Endothelial cell of umbilical vein (primary cell): ENCODE data around the gene CD320. TPM values are rescaled to one million over a fixed set of nuclear protein-coding genes. Genes with fewer than 3 reads are reported as not detected.
"Not testable (repeated sequence)": the region's sequence is repeated elsewhere in the genome, so short reads cannot be mapped to it uniquely, and the experiment has no call there.

Experiments used
- BruUV-seq: library from RNA; stranded (reverse); fragments of 400-500 nt; replicated peaks from 2 replicates; lab custom pipeline; 2021; lab: Mats Ljungman, UMichigan
- CTCF ChIA-PET: fragments of 300-600, 350-600 bp; sonication (Branson Sonifier 250); formaldehyde crosslinking; loops from one replicate; lab custom pipeline; 2021; ENCODE audit warnings: antibody characterized with exemption, inconsistent platforms; lab: Charles Lee
- POLR2A ChIA-PET: fragments of 300-600, 350-600 bp; sonication (Branson Sonifier 250); formaldehyde crosslinking; loops from one replicate; lab custom pipeline; 2021; ENCODE audit warnings: antibody characterized with exemption, inconsistent platforms; lab: Charles Lee
- DNase-seq: peaks from one replicate; pipeline ENCODE4 v3.0.0-alpha.2; 2011; ENCODE audit warnings: low read depth, low spot score
- FAIRE-seq: peaks from 2 replicates; lab custom pipeline; 2011; peaks lifted over from hg19 to GRCh38; lab: Jason Lieb, UNC
- H2AFZ ChIP-seq: 2 replicates; pipeline ENCODE4 v1.6.0; 2012; ENCODE audit warnings: low read depth, low read length, control low read depth, inconsistent platforms
- H3K27ac ChIP-seq: 2 replicates; pipeline ENCODE4 v1.5.1; 2011; ENCODE audit warnings: low read depth, mild to moderate bottlenecking, control low read depth, low read length, moderate library complexity; ENCODE audit not compliant: insufficient read depth
- H3K27me3 ChIP-seq, 2 experiments: 2 replicates each; pipeline versions ENCODE4 v1.6.0 to v1.6.1; 2011; ENCODE audit warnings: low read length in 2 of 2, mixed read lengths in 1 of 2; ENCODE audit not compliant: control insufficient read depth in 2 of 2, insufficient read depth in 2 of 2
- H3K36me3 ChIP-seq, 2 experiments: 2 replicates in 1 of 2; 3 replicates in 1 of 2; pipeline ENCODE4 v1.5.1; 2011; ENCODE audit warnings: low read length in 2 of 2, mild to moderate bottlenecking in 1 of 2, moderate library complexity in 1 of 2; ENCODE audit not compliant: control insufficient read depth in 2 of 2, insufficient read depth in 2 of 2; ENCODE audit errors: extremely low read depth in 1 of 2
- H3K4me1 ChIP-seq: 3 replicates; pipeline ENCODE4 v1.5.1; 2011; ENCODE audit warnings: mild to moderate bottlenecking, low read length; ENCODE audit not compliant: control insufficient read depth, insufficient read depth; ENCODE audit errors: extremely low read depth
- H3K4me2 ChIP-seq: 2 replicates; pipeline ENCODE4 v1.6.1; 2011; ENCODE audit warnings: low read length, control low read depth, mixed read lengths; ENCODE audit not compliant: insufficient read depth
- H3K4me3 ChIP-seq, 3 experiments: fragments of 200-600 bp in 1 of 3; sonication (generic), shearing (Covaris generic) in 1 of 3; replicated peaks in 1 of 3; 2 replicates each; pipeline ENCODE4 v1.5.1; 2011 to 2016; ENCODE audit warnings: control low read depth in 3 of 3, low read length in 3 of 3, mild to moderate bottlenecking in 2 of 3, inconsistent platforms in 1 of 3, low read depth in 1 of 3, moderate library complexity in 1 of 3; ENCODE audit not compliant: insufficient read depth in 1 of 3
- H3K79me2 ChIP-seq: 2 replicates; pipeline ENCODE4 v1.6.0; 2012; ENCODE audit warnings: low read length, inconsistent platforms; ENCODE audit not compliant: control insufficient read depth, insufficient read depth
- H3K9ac ChIP-seq: replicated peaks from 2 replicates; pipeline ENCODE3; 2011; ENCODE audit warnings: low read length, control low read depth; ENCODE audit not compliant: insufficient read depth; ENCODE audit errors: extremely low read depth
- H3K9me1 ChIP-seq: replicated peaks from 3 replicates; pipeline ENCODE4 v1.6.0; 2011; ENCODE audit warnings: mild to moderate bottlenecking, low read length; ENCODE audit not compliant: control insufficient read depth, insufficient read depth; ENCODE audit errors: extremely low read depth
- H3K9me3 ChIP-seq: replicated peaks from 2 replicates; pipeline ENCODE4 v1.5.1; 2012; ENCODE audit warnings: low read length, inconsistent platforms; ENCODE audit not compliant: control insufficient read depth, insufficient read depth
- H4K20me1 ChIP-seq: replicated peaks from 2 replicates; pipeline ENCODE3; 2011; ENCODE audit warnings: mild to moderate bottlenecking, low read length; ENCODE audit not compliant: control insufficient read depth, insufficient read depth; ENCODE audit errors: extremely low read depth
- CTCF ChIP-seq, 2 donors: IDR thresholded peaks; 1 replicate in 1 of 2; 2 replicates in 1 of 2; pipeline ENCODE4 v1.5.1; 2011; ENCODE audit warnings: low read length in 2 of 2, mild to moderate bottlenecking in 2 of 2, moderate library complexity in 2 of 2, control low read depth in 1 of 2, inconsistent platforms in 1 of 2, low read depth in 1 of 2; ENCODE audit not compliant: insufficient read depth in 1 of 2; ENCODE audit errors: extremely low read depth in 1 of 2
- EZH2 ChIP-seq: IDR thresholded peaks from 2 replicates; pipeline ENCODE4 v1.6.1; 2012; ENCODE audit warnings: borderline replicate concordance, low read depth, mild to moderate bottlenecking, moderate library complexity, low read length, inconsistent platforms; ENCODE audit not compliant: severe bottlenecking
- FOS ChIP-seq: IDR thresholded peaks from 2 replicates; pipeline ENCODE4 v1.6.1; 2011; ENCODE audit warnings: mild to moderate bottlenecking, low read length, moderate library complexity, borderline replicate concordance; ENCODE audit not compliant: insufficient read depth
- GATA2 ChIP-seq: IDR thresholded peaks from 2 replicates; pipeline ENCODE4 v1.7.0; 2011; ENCODE audit warnings: low read depth, mild to moderate bottlenecking, moderate library complexity, mixed read lengths, low read length; ENCODE audit not compliant: insufficient read length, insufficient read depth
- JUN ChIP-seq: IDR thresholded peaks from 2 replicates; pipeline ENCODE4 v1.6.1; 2011; ENCODE audit warnings: borderline replicate concordance, low read depth; ENCODE audit not compliant: insufficient read length, insufficient read depth
- MAX ChIP-seq: IDR thresholded peaks from 2 replicates; pipeline ENCODE4 v1.6.1; 2011; ENCODE audit not compliant: insufficient read depth, insufficient read length
- MYC ChIP-seq: IDR thresholded peaks from one replicate; pipeline ENCODE4 v1.6.1; 2011; ENCODE audit warnings: mild to moderate bottlenecking, low read depth, low read length
- POLR2A ChIP-seq: IDR thresholded peaks from 2 replicates; pipeline ENCODE4 v1.6.1; 2012; ENCODE audit warnings: low read depth, mild to moderate bottlenecking, control low read depth, low read length
- POLR2AphosphoS5 ChIP-seq: IDR thresholded peaks from 2 replicates; pipeline ENCODE4 v1.6.1; 2012; ENCODE audit warnings: low read depth, mild to moderate bottlenecking, control low read depth, low read length, moderate library complexity; ENCODE audit not compliant: insufficient read depth
- dilution Hi-C: fragments of 300-500 bp; cut with MboI; formaldehyde crosslinking; loops from one replicate; pipeline ENCODE4 v1.15.0; 2019; ENCODE audit warnings: low sequenced_read_pairs; ENCODE audit not compliant: extremely low pct_ligation_motif_present
- intact Hi-C: fragments of 100-400 bp; cut with micrococcal nuclease; formaldehyde crosslinking; loops from one replicate; pipeline ENCODE4 v1.10.0; 2022
- polyA plus RNA-seq, 4 experiments: library from polyadenylated mRNA; depleted of rRNA in 3 of 4; stranded (reverse) in 3 of 4; unstranded in 1 of 4; fragments of >200 nt; gene quantifications; 2 replicates each; pipeline versions ENCODE4 v1.2.1 to v1.2.3, GENCODE V29; 2011 to 2012; ENCODE audit warnings: missing spikeins in 1 of 4
- total RNA-seq: library from RNA; stranded (reverse); gene quantifications from 2 replicates; pipeline ENCODE4 v1.2.3, GENCODE V29; 2021

The CD320 gene
- total and polyA plus RNA-seq, 2 donors (not counting 3 experiments of a cell fraction or from before 2014, with no cell fraction given) = 84.9 to 190 TPM

GRCh38 chr19:8319807-8320520 lies 11.8 kb upstream of the CD320 start:
- no TSS peak for BruUV-seq
- POLR2A ChIA-PET = interaction anchor here (0.7 kb wide), 1 partner anchor 23 kb away, joined by 4 read pairs; the partner anchor contains the start of gene KANK3
- H3K79me2 ChIP-seq = peaks cover 32% of the 10 kb centered on the region
- no peaks in the 10 kb centered on the region for H3K9me1 ChIP-seq
- peaks cover 5 to 6% of the 10 kb centered on the region in 2 experiments for H3K36me3 ChIP-seq
- FAIRE-seq (no peak), DNase-seq (no peak)
- no peaks in the 10 kb centered on the region for H3K9me3 ChIP-seq
- H3K4me2 ChIP-seq = peak overlapping the region; percentile 65
- dilution Hi-C loops (no loop called here), intact Hi-C loops (loop anchor here (2.0 to 10.0 kb wide), 2 partner anchors 23 to 55 kb away; partner anchors contain the start of gene KANK3)
- peak overlapping the region; percentile 78 to 92 (median 83) for H3K4me3 ChIP-seq
- peak overlapping the region; percentile 95 for H3K9ac ChIP-seq
- H4K20me1 ChIP-seq = no peaks in the 10 kb centered on the region
- no peak overlapping the region for H2AFZ ChIP-seq
- H3K27me3 ChIP-seq = no peaks in the 10 kb centered on the region
- TF ChIP-seq CTCF (IDR thresholded peaks at IDR 0.05; ENCODE audit: extremely low read depth in 1 of 2, insufficient read depth in 1 of 2, low read depth in 1 of 2, low read length in 2 of 2) (no peak), JUN (no peak), POLR2A (no peak), MYC (no peak), POLR2AphosphoS5 (no peak), MAX (no peak), EZH2 (no peak), GATA2 (no peak), FOS (no peak)
- H3K4me1 ChIP-seq = peaks cover 26% of the 10 kb centered on the region
- H3K27ac ChIP-seq = peak overlapping the region; percentile 82
- CTCF ChIA-PET = interaction anchor here (1.3 to 1.4 kb wide), 2 partner anchors 21 to 53 kb away, joined by 3 to 7 read pairs; no protein-coding TSS in a partner anchor

- H3K36me3 ChIP-seq, H4K20me1 ChIP-seq, H3K27ac ChIP-seq, H3K9me1 ChIP-seq, H3K4me3 ChIP-seq, H3K9me3 ChIP-seq, H3K9ac ChIP-seq, H2AFZ ChIP-seq, H3K27me3 ChIP-seq, dilution Hi-C loops, DNase-seq, H3K4me2 ChIP-seq, BruUV-seq, POLR2A ChIA-PET: not testable (repeated sequence)
- Histone ChIP-seq H3K4me1 (peaks cover 24% of the 10 kb centered on the region), H3K79me2 (peaks cover 32% of the 10 kb centered on the region)
- CTCF ChIA-PET = interaction anchor here (0.7 to 1.6 kb wide), 4 partner anchors 11 to 195 kb away, joined by 3 to 7 read pairs (median 4); partner anchors contain the start of gene ZNF414
- FAIRE-seq = peak; percentile 26
- intact Hi-C loops = loop anchor here (10.0 kb wide), 1 partner anchor 54 kb away; no protein-coding TSS in a partner anchor
Measured at GRCh38 chr19:8318835-8319234, 10.7 kb upstream of the CD320 start.
